ENCODE measurements around the gene KLK5. TPM values are rescaled to one million over a fixed set of nuclear protein-coding genes. Genes with fewer than 3 reads are reported as not detected.
A peak's percentile ranks its signal among the peaks of the same experiment; 100 is the strongest.

The KLK5 gene
- total RNA-seq, 1 donor from 2014 or later, result 5.9 TPM

GRCh38 chr19:50926144-50926543 is 26.7 kb downstream of the KLK5 start:
- no peak for DNase-seq (ENCODE audit: extremely low spot score in 2 of 2)
- TF ChIP-seq CTCF (IDR thresholded peaks at IDR 0.05), result no peak
- no peak for TF ChIP-seq POLR2AphosphoS5 (IDR thresholded peaks at IDR 0.05; ENCODE audit: insufficient read depth in 1 of 2, low read depth in 1 of 2)
- TF ChIP-seq POLR2A (IDR thresholded peaks at IDR 0.05), result no peak
- Histone ChIP-seq H3K27me3 (no peaks in the 10 kb centered on the region), H3K27ac (no peak overlapping the region), H3K4me3 (no peak overlapping the region), H3K9me3 (no peaks in the 10 kb centered on the region), H3K36me3 (no peaks in the 10 kb centered on the region), H3K4me1 (no peaks in the 10 kb centered on the region)
- intact Hi-C loops (cut with DNase I), result no loop called here

GRCh38 chr19:50925734-50926133 is 27.1 kb downstream of the KLK5 start:
- no peaks in the 10 kb centered on the region for H3K4me1 ChIP-seq
- intact Hi-C loops (cut with DNase I), result no loop called here

GRCh38 chr19:50924586-50924985 is 28.3 kb downstream of the KLK5 start:
- H3K36me3 ChIP-seq, result no peaks in the 10 kb centered on the region
- intact Hi-C loops (cut with DNase I), result no loop called here
- H3K9me3 ChIP-seq, result no peaks in the 10 kb centered on the region
- H3K27ac ChIP-seq, result no peak overlapping the region
- H3K27me3 ChIP-seq, result no peaks in the 10 kb centered on the region
- TF ChIP-seq CTCF (IDR thresholded peaks at IDR 0.05), result no peak
- no peak for TF ChIP-seq POLR2AphosphoS5 (IDR thresholded peaks at IDR 0.05; ENCODE audit: insufficient read depth in 1 of 2, low read depth in 1 of 2)
- TF ChIP-seq POLR2A (IDR thresholded peaks at IDR 0.05), result no peak
- no peaks in the 10 kb centered on the region for H3K4me1 ChIP-seq
- H3K4me3 ChIP-seq, result no peak overlapping the region
- no peak for DNase-seq (ENCODE audit: extremely low spot score in 2 of 2)

More at GRCh38 chr19:50925734-50926133, 27.1 kb downstream of the KLK5 start:
- Histone ChIP-seq H3K9me3 (no peaks in the 10 kb centered on the region), H3K36me3 (no peaks in the 10 kb centered on the region), H3K4me3 (no peak overlapping the region), H3K27me3 (no peaks in the 10 kb centered on the region), H3K27ac (no peak overlapping the region)
- TF ChIP-seq CTCF (IDR thresholded peaks at IDR 0.05), result no peak
- TF ChIP-seq POLR2A (IDR thresholded peaks at IDR 0.05), result no peak
- no peak for TF ChIP-seq POLR2AphosphoS5 (IDR thresholded peaks at IDR 0.05; ENCODE audit: insufficient read depth in 1 of 2, low read depth in 1 of 2)
- no peak for DNase-seq (ENCODE audit: extremely low spot score in 2 of 2)

- H3K36me3 ChIP-seq, result no peaks in the 10 kb centered on the region
- intact Hi-C loops (cut with DNase I), result no loop called here
- no peak overlapping the region for H3K4me3 ChIP-seq
- TF ChIP-seq POLR2A (IDR thresholded peaks at IDR 0.05) (no peak), CTCF (IDR thresholded peaks at IDR 0.05) (peak; percentile 53 to 64 (median 64)), POLR2AphosphoS5 (IDR thresholded peaks at IDR 0.05; ENCODE audit: insufficient read depth in 1 of 2, low read depth in 1 of 2) (no peak)
- no peak for DNase-seq (ENCODE audit: extremely low spot score in 2 of 2)
- H3K4me1 ChIP-seq, result no peaks in the 10 kb centered on the region
- H3K9me3 ChIP-seq, result no peaks in the 10 kb centered on the region
- H3K27ac ChIP-seq, result no peak overlapping the region
- no peaks in the 10 kb centered on the region for H3K27me3 ChIP-seq
Measured at GRCh38 chr19:50922317-50922853, 30.5 kb downstream of the KLK5 start.

GRCh38 chr19:50921426-50922316 is 31.2 kb downstream of the KLK5 start:
- Histone ChIP-seq H3K9me3 (no peaks in the 10 kb centered on the region), H3K36me3 (no peaks in the 10 kb centered on the region), H3K4me1 (no peaks in the 10 kb centered on the region), H3K27me3 (no peaks in the 10 kb centered on the region), H3K27ac (no peak overlapping the region), H3K4me3 (no peak overlapping the region)
- TF ChIP-seq POLR2A (IDR thresholded peaks at IDR 0.05) (no peak), POLR2AphosphoS5 (IDR thresholded peaks at IDR 0.05; ENCODE audit: insufficient read depth in 1 of 2, low read depth in 1 of 2) (no peak), CTCF (IDR thresholded peaks at IDR 0.05) (no peak)
- intact Hi-C loops (cut with DNase I), result no loop called here
- DNase-seq (ENCODE audit: extremely low spot score in 2 of 2), result no peak

Data from vagina (tissue), 2 donors.